B cell (primary cell): ENCODE data around the gene TRIM24. TPM values are rescaled to one million over a fixed set of nuclear protein-coding genes. Genes with fewer than 3 reads are reported as not detected.

Experiments
- polyA plus RNA-seq: library from polyadenylated mRNA; depleted of rRNA; stranded (reverse); fragments of >200 nt; gene quantifications from 2 replicates; pipeline ENCODE4 v1.2.3, GENCODE V29; 2012
- small RNA-seq: library from RNA; depleted of rRNA; stranded (forward); fragments of <200 nt; gene quantifications from one replicate; pipeline ENCODE3, GENCODE V24; 2012; ENCODE audit warnings: low replicate concordance, low read depth; ENCODE audit not compliant: insufficient read length
- total RNA-seq, 2 donors: library from RNA; stranded (reverse); fragments of 120-200 nt in 1 of 2; gene quantifications; 1 replicate in 1 of 2; 2 replicates in 1 of 2; pipeline versions ENCODE4 v1.2.3 to v1.2.4, GENCODE V29; 2013 to 2022

The TRIM24 gene
- total and polyA plus RNA-seq, 2 donors (not counting 1 experiment from before 2014, with no cell fraction given): 3.7 to 18.7 TPM

Small RNAs within 50 kb of the gene (small RNA-seq; reads per million reads assigned to genes)
- gene RF00561: not detected

Other genes starting within 250 kb of the TRIM24 start
- not detected in 2 replicates for gene SVOPL, start 241.1 kb downstream of the TRIM24 start, total RNA-seq
- gene SVOPL, start 241.1 kb downstream of the TRIM24 start, polyA plus RNA-seq: not detected in 2 replicates